Nephron (organoid): ENCODE data around the gene ADGRF1.

Experiments
- H3K27ac Mint-ChIP-seq, 3 experiments: 2 replicates each; pipeline ENCODE4 v1.8.0; 2020; ENCODE audit warnings: mixed read lengths in 3 of 3, mild to moderate bottlenecking in 2 of 3, moderate library complexity in 1 of 3
- H3K27me3 Mint-ChIP-seq: 2 replicates; pipeline ENCODE4 v1.8.0; 2021; ENCODE audit warnings: low read depth, mild to moderate bottlenecking, moderate library complexity, mixed read lengths
- H3K36me3 Mint-ChIP-seq: 2 replicates; pipeline ENCODE4 v1.8.0; 2020; ENCODE audit warnings: low read depth, mixed read lengths
- H3K4me1 Mint-ChIP-seq: 2 replicates; pipeline ENCODE4 v1.8.0; 2020; ENCODE audit warnings: mixed read lengths
- H3K4me3 Mint-ChIP-seq, 3 experiments: 2 replicates each; pipeline ENCODE4 v1.8.0; 2020; ENCODE audit warnings: mild to moderate bottlenecking in 3 of 3, mixed read lengths in 3 of 3, moderate library complexity in 2 of 3
- H3K9me3 Mint-ChIP-seq: 2 replicates; pipeline ENCODE4 v1.8.0; 2020; ENCODE audit warnings: mixed read lengths
- TF ChIP-seq, protein P1 (sequence below), 3 experiments: fragments of 200-600 bp; sonication (generic); IDR thresholded peaks; one replicate each; pipeline ENCODE4 v1.5.0; 2021; ENCODE audit warnings: antibody characterized with exemption in 3 of 3; ENCODE audit not compliant: unreplicated experiment in 3 of 3

Gene ADGRF1

GRCh38 chr6:47032974-47033765 is 9.0 kb downstream of the ADGRF1 start:
- Mint-ChIP-seq H3K27ac (peak overlapping the region; percentile 10 to 67 (median 32)), H3K27me3 (no peaks in the 10 kb centered on the region), H3K4me3 (no peak overlapping the region), H3K36me3 (no peaks in the 10 kb centered on the region), H3K9me3 (no peaks in the 10 kb centered on the region), H3K4me1 (peaks cover 37% of the 10 kb centered on the region)
- TF ChIP-seq, protein P1, sequence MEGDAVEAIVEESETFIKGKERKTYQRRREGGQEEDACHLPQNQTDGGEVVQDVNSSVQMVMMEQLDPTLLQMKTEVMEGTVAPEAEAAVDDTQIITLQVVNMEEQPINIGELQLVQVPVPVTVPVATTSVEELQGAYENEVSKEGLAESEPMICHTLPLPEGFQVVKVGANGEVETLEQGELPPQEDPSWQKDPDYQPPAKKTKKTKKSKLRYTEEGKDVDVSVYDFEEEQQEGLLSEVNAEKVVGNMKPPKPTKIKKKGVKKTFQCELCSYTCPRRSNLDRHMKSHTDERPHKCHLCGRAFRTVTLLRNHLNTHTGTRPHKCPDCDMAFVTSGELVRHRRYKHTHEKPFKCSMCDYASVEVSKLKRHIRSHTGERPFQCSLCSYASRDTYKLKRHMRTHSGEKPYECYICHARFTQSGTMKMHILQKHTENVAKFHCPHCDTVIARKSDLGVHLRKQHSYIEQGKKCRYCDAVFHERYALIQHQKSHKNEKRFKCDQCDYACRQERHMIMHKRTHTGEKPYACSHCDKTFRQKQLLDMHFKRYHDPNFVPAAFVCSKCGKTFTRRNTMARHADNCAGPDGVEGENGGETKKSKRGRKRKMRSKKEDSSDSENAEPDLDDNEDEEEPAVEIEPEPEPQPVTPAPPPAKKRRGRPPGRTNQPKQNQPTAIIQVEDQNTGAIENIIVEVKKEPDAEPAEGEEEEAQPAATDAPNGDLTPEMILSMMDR (IDR thresholded peaks at IDR 0.05; ENCODE audit: unreplicated experiment in 3 of 3), result no peak

DNA sequence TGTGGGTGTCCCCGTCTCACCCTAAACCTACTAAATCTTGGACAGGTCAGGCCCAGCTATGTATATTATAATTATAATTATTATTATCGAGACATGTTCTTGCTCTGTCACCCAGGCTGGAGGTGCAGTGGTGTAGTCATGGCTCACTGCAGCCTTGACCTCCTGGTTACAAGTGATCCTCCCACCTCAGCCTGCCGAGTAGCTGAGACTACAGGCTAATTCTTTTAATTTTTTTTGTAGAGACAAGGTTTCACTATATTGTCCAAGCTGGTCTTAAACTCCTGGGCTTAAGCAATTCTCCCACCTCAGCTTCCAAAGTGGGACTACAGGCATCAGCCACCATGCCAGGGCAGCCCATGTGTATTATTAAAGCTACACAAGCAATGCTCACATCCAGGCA is 10.5 kb downstream of the ADGRF1 start:
- TF ChIP-seq, protein P1 (IDR thresholded peaks at IDR 0.05; ENCODE audit: unreplicated experiment in 3 of 3), result no peak
- H3K27me3 Mint-ChIP-seq, result no peaks in the 10 kb centered on the region
- H3K4me1 Mint-ChIP-seq, result peaks cover 37% of the 10 kb centered on the region
- no peaks in the 10 kb centered on the region for H3K36me3 Mint-ChIP-seq
- H3K9me3 Mint-ChIP-seq, result no peaks in the 10 kb centered on the region
- no peak overlapping the region for H3K27ac Mint-ChIP-seq
- H3K4me3 Mint-ChIP-seq, result no peak overlapping the region

- peaks cover 26% of the 10 kb centered on the region for H3K4me1 Mint-ChIP-seq
- H3K27ac Mint-ChIP-seq, result no peak overlapping the region
- no peaks in the 10 kb centered on the region for H3K9me3 Mint-ChIP-seq
- H3K36me3 Mint-ChIP-seq, result no peaks in the 10 kb centered on the region
- TF ChIP-seq, protein P1 (IDR thresholded peaks at IDR 0.05; ENCODE audit: unreplicated experiment in 3 of 3), result no peak
- H3K27me3 Mint-ChIP-seq, result peaks cover 3% of the 10 kb centered on the region
- H3K4me3 Mint-ChIP-seq, result no peak overlapping the region
These were observed 12.1 kb downstream of the ADGRF1 start for GRCh38 chr6:47029865-47030561.

- TF ChIP-seq, protein P1 (IDR thresholded peaks at IDR 0.05; ENCODE audit: unreplicated experiment in 3 of 3), result no peak
- H3K27me3 Mint-ChIP-seq, result peaks cover 3% of the 10 kb centered on the region
- H3K27ac Mint-ChIP-seq, result peak overlapping the region in 2 of 3 experiments; percentile 9 to 38
- no peak overlapping the region for H3K4me3 Mint-ChIP-seq
- peaks cover 15% of the 10 kb centered on the region for H3K4me1 Mint-ChIP-seq
- H3K36me3 Mint-ChIP-seq, result no peaks in the 10 kb centered on the region
- no peaks in the 10 kb centered on the region for H3K9me3 Mint-ChIP-seq
These were observed 13.2 kb downstream of the ADGRF1 start for GRCh38 chr6:47028835-47029360.

DNA sequence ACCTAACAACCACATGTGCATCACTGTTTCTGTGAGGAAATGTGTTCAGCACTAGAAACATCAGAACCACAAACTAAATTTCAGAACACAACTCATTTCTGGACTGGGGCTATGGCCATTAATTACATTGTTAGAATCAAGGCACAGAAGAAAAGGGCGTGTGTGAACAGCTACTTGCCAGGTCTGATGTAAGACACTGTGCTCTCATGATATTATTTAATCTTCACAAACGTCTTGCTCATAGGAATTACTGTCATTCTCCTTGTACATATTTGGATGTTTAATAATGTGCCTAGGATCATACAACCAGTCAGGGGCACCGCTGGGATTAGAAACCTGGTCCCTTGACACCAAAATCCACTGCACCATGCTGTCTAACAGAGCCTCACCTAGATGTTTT is 14.8 kb downstream of the ADGRF1 start:
- Mint-ChIP-seq H3K36me3 (no peaks in the 10 kb centered on the region), H3K4me3 (no peak overlapping the region), H3K27ac (no peak overlapping the region), H3K4me1 (peaks cover 4% of the 10 kb centered on the region), H3K27me3 (peaks cover 3% of the 10 kb centered on the region), H3K9me3 (no peaks in the 10 kb centered on the region)
- TF ChIP-seq, protein P1 (IDR thresholded peaks at IDR 0.05; ENCODE audit: unreplicated experiment in 3 of 3), result no peak
